Measurements from ENCODE around the gene PANX2. TPM values are rescaled to one million over a fixed set of nuclear protein-coding genes. Genes with fewer than 3 reads are reported as not detected.

PANX2 gene
- total and polyA plus RNA-seq, 2 of the 4 experiments (the other 2 are of a cell fraction): 0.18 to 1.7 TPM

DNA sequence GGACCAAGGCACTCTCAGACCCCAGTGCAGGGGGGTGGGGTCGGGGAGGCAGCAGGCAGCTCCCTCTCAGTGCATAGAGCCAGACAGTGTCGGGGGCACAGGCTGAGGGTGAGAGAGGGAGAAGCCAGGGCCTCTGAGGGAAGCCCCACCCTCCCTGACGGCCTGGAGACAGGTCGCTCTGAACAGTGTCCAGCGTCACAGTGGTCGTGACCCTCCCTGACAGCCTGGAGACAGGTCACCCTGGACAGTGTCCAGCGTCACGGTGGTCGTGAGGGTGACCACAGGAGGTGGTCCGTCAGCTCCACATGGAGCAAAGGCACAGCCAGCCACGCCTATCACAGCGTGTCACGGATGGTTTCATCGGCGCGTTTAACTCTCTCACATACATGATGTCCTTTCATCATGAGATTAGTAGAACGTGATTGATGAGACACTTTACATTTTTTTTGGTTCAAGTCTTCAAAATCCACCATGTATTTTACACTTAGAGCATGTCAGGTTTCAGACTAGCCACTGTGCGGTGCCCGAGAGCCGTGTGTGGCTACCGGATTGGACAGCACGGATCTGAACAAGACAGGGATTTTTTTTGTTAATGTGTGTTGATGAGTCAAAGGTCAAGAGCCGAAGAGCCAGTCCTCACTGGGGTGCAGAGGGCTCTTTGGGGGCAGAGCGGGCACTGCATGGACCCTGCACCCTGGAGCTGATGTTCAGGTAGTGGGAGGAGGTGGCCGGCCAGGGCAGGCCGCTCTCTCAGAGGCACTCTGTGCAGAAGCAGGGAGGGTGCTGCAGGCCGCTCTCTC lies 23.9 kb upstream of the PANX2 start:
- Histone ChIP-seq H3K79me1 (ENCODE audit: low read depth in 1 of 2, low read length in 2 of 2) (no peaks in the 10 kb centered on the region), H3K9ac (ENCODE audit: low read depth, low read length) (no peak overlapping the region), H3K27ac (ENCODE audit: insufficient read depth, low read length) (no peak overlapping the region), H4K20me1 (ENCODE audit: insufficient read depth, low read length) (peaks cover 11% of the 10 kb centered on the region), H2AK9ac (replicated peaks; ENCODE audit: low read depth, low read length, poor library complexity) (peak overlapping the region; percentile 25), H2BK20ac (ENCODE audit: low read depth, low read length) (no peak overlapping the region), H2AK5ac (ENCODE audit: low read depth, low read length) (0 out of 2 replicates have a peak overlapping the region, but pooled peaks have one; percentile 56), H3K14ac (replicated peaks; ENCODE audit: low read depth, low read length) (no peak overlapping the region), H3K36me3 (ENCODE audit: control insufficient read depth, insufficient read depth, low read length) (peaks cover 8% of the 10 kb centered on the region; the same call in 1 of the 2 replicates), H3K27me3 (ENCODE audit: control insufficient read depth, insufficient read depth, low read length) (peaks cover 4% of the 10 kb centered on the region), H3K4me3 (ENCODE audit: insufficient read depth, low read depth, low read length) (no peak overlapping the region), H3K4me2 (ENCODE audit: low read depth, low read length) (no peak overlapping the region), H4K5ac (ENCODE audit: low read depth, low read length) (no peak overlapping the region), H2BK5ac (ENCODE audit: low read depth, low read length, poor library complexity, severe bottlenecking) (no peak overlapping the region), H2BK15ac (ENCODE audit: low read depth, low read length) (no peak overlapping the region), H3K56ac (ENCODE audit: extremely low read depth, insufficient read depth, low read length) (no peak overlapping the region), H3K18ac (ENCODE audit: low read depth, low read length) (no peak overlapping the region), H3K23ac (ENCODE audit: low read depth, low read length) (no peak overlapping the region), H2AFZ (replicated peaks; ENCODE audit: low read length, poor library complexity) (peak overlapping the region; percentile 59), H3K4ac (ENCODE audit: low read depth, low read length) (no peak overlapping the region), H4K8ac (ENCODE audit: low read depth in 2 of 2, low read length in 2 of 2) (no peak overlapping the region), H4K91ac (ENCODE audit: insufficient read depth, low read depth, low read length) (no peak overlapping the region), H3K9me3 (ENCODE audit: control insufficient read depth, insufficient read depth, low read length) (no peaks in the 10 kb centered on the region), H2BK120ac (ENCODE audit: low read depth, low read length) (no peak overlapping the region), H3K4me1 (ENCODE audit: control insufficient read depth, insufficient read depth, low read length) (peaks cover 12% of the 10 kb centered on the region), H3K9me1 (ENCODE audit: insufficient read depth, low read length) (no peaks in the 10 kb centered on the region)
- dilution Hi-C loops (cut with HindIII; ENCODE audit: low sequenced_read_pairs, unreplicated experiment): no loop called here
- in situ Hi-C loops (cut with MboI; ENCODE audit: low sequenced_read_pairs): loop anchor here (5.0 kb wide), 1 partner anchor 66 kb away; no protein-coding TSS in a partner anchor
- ATAC-seq (ENCODE audit: low read depth) (peak; percentile 89), DNase-seq (peak; percentile 71)
- intact Hi-C loops (cut with micrococcal nuclease): loop anchor here (1.0 kb wide), 2 partner anchors 40 to 63 kb away; no protein-coding TSS in a partner anchor
- ChIA-PET CTCF (no interaction called here), POLR2A (ENCODE audit: unreplicated experiment) (no interaction called here)
- no CpG with 5 or more reads among the region's 27 CpGs for WGBS, 2 experiments (ENCODE audit: extremely low coverage in 2 of 2, insufficient read length in 1 of 2)
- no TSS peak for BruUV-seq (replicated peaks)
- TF ChIP-seq RAD21 (IDR thresholded peaks at IDR 0.05; ENCODE audit: low read length) (peak; percentile 86), SMC3 (IDR thresholded peaks at IDR 0.05; ENCODE audit: low read depth, low read length) (peak; percentile 69), CEBPB (IDR thresholded peaks at IDR 0.05; ENCODE audit: low read depth, low read length) (no peak)
- TF ChIP-seq, protein P1, sequence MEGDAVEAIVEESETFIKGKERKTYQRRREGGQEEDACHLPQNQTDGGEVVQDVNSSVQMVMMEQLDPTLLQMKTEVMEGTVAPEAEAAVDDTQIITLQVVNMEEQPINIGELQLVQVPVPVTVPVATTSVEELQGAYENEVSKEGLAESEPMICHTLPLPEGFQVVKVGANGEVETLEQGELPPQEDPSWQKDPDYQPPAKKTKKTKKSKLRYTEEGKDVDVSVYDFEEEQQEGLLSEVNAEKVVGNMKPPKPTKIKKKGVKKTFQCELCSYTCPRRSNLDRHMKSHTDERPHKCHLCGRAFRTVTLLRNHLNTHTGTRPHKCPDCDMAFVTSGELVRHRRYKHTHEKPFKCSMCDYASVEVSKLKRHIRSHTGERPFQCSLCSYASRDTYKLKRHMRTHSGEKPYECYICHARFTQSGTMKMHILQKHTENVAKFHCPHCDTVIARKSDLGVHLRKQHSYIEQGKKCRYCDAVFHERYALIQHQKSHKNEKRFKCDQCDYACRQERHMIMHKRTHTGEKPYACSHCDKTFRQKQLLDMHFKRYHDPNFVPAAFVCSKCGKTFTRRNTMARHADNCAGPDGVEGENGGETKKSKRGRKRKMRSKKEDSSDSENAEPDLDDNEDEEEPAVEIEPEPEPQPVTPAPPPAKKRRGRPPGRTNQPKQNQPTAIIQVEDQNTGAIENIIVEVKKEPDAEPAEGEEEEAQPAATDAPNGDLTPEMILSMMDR (conservative IDR thresholded peaks at IDR 0.05; ENCODE audit: low read depth, low read length): peak; percentile 85

Measured in IMR-90 (cell line).